HG03460 (cell line): ENCODE measurements around the gene CNPPD1.

Experiments used
- ATAC-seq: cut with Tn5 transposase; IDR thresholded peaks from one replicate; pipeline ENCODE4 v1.9.1; 2021; ENCODE audit not compliant: unreplicated experiment

Gene CNPPD1

DNA sequence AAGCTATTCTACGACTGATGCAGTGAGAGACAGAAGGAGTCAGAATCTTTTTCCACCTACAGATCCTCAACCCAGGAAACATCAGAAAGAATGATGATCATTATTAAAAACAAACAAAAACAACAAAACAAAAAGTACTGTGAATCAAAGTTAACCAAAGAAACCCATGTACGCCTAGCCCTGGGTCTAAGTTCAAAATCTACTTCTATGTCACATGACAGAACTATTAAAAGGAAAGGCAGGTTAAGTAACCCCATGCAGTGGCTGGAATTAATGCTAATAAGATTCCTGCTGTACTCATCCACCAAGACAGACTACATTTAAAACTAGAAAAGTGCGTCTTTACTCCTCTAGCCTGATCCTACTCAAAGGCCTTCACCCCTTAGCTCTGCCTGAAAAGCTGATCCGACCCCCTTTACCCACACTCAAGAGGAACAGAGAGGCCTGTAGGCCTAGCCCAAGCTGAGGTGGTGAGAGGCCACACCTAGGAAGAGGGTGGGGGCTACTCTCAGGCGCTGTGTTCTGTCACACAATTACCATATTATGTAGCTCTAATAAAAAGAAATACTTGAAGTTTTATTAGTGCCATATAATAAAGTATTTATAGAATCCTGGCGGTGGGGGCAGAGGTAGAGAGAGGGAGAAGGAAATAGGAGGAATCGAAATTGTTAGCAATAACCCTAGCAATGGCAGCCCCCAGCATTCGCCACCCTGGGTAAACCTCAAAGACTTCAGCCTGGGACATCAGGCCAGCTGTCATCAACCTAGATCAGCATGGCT, 53.2 kb downstream of the CNPPD1 start:
- ATAC-seq: no peak

DNA sequence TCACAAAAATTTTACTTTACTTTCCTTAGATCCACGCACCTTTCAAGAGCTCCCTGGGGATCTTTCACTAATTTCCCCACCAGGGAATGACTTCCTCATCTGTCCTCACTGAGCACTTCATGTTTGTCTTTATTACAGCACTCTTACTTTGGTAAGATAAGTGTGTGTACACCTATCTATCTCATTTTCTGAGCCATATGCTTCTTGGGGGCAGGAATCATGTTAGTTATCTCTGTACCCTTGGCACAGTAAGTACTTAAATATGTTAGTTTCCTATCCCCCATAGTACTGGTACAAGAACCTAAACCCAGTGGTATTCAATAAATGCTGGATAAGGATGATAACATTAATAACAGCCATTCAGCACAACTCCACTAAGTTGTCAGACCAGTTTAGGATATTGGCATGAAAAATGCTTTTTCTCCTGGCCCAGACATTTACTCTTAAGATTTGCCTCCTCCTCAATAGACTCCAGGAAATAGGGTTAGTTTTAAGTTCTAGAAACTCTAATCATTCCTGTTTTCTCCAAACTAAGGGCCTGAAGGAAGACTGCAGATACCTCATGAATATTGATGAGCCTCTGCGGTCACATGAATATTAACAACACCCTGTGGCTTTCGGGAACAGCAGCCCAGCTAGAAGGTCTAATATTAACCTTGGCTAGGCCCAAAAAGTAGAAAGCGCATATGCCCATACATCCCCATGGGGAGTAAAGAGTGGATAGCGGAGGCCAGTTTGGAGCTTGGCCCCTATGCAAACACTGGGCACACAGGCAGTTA, 54.3 kb downstream of the CNPPD1 start:
- ATAC-seq: no peak
